SU-DHL-6 (cell line): ENCODE measurements around the gene HSPA4.
"Not testable (repeated sequence)": the region's sequence is repeated elsewhere in the genome, so short reads cannot be mapped to it uniquely, and the experiment has no call there.

ENCODE experiments used
- H2AFZ ChIP-seq: fragments of 200-600 bp; sonication (generic); 2 replicates; pipeline ENCODE4 v1.6.1; 2014; ENCODE audit warnings: low read depth, mild to moderate bottlenecking, moderate library complexity, mixed read lengths, antibody characterized with exemption, low read length; ENCODE audit not compliant: severe bottlenecking
- H3F3A ChIP-seq: fragments of 200-600 bp; shearing (Covaris generic); 2 replicates; pipeline ENCODE4 v1.6.0; 2016; ENCODE audit warnings: antibody characterized with exemption, mild to moderate bottlenecking; ENCODE audit not compliant: insufficient read depth
- H3K27ac ChIP-seq: fragments of 200-600 bp; sonication (generic); 2 replicates; pipeline ENCODE4 v1.5.1; 2016; ENCODE audit warnings: low read depth, mild to moderate bottlenecking, low read length, moderate library complexity, mixed read lengths
- H3K27me3 ChIP-seq: fragments of 200-600 bp; sonication (generic), shearing (Covaris generic); 2 replicates; pipeline ENCODE4 v1.6.0; 2014; ENCODE audit warnings: mild to moderate bottlenecking, low read length
- H3K36me3 ChIP-seq: fragments of 200-600 bp; sonication (generic); 2 replicates; pipeline ENCODE4 v1.6.1; 2014; ENCODE audit warnings: mild to moderate bottlenecking, low read length, mixed read lengths
- H3K4me2 ChIP-seq: fragments of 300-600, 200-600 bp; shearing (Covaris generic), sonication (generic); 2 replicates; pipeline ENCODE4 v1.6.0; 2014; ENCODE audit warnings: low read length, low read depth, mild to moderate bottlenecking; ENCODE audit not compliant: poor library complexity, severe bottlenecking
- H3K4me3 ChIP-seq: fragments of 200-600 bp; sonication (generic); 2 replicates; pipeline ENCODE4 v1.5.1; 2014; ENCODE audit warnings: antibody characterized with exemption, low read length, mild to moderate bottlenecking, mixed read lengths; ENCODE audit not compliant: insufficient read depth, poor library complexity, severe bottlenecking
- H3K79me2 ChIP-seq: fragments of 200-600 bp; sonication (generic); 2 replicates; pipeline ENCODE4 v1.6.1; 2014; ENCODE audit warnings: mild to moderate bottlenecking, low read length, moderate library complexity; ENCODE audit not compliant: insufficient read depth
- H3K9ac ChIP-seq: fragments of 200-600 bp; sonication (generic); 2 replicates; pipeline ENCODE4 v1.7.0; 2014; ENCODE audit warnings: mild to moderate bottlenecking, low read length
- H3K9me2 ChIP-seq: fragments of 200-600 bp; sonication (generic); replicated peaks from 2 replicates; pipeline ENCODE4 v1.6.1; 2014; ENCODE audit warnings: low read length; ENCODE audit not compliant: insufficient read depth
- H3K9me3 ChIP-seq: fragments of 200-600 bp; sonication (generic); 2 replicates; pipeline ENCODE4 v1.6.1; 2014; ENCODE audit warnings: low read length, mixed read lengths; ENCODE audit not compliant: insufficient read depth
- H4K20me1 ChIP-seq: fragments of 200-600 bp; sonication (generic); 2 replicates; pipeline ENCODE4 v1.6.1; 2014; ENCODE audit warnings: low read depth, mild to moderate bottlenecking, antibody characterized with exemption, low read length, moderate library complexity, mixed read lengths
- CTCF ChIP-seq: fragments of 200-600 bp; sonication (generic); IDR thresholded peaks from one replicate; pipeline ENCODE4 v1.5.1; 2017; ENCODE audit warnings: antibody characterized with exemption, mild to moderate bottlenecking, low read length, moderate library complexity; ENCODE audit not compliant: insufficient read depth, poor library complexity, severe bottlenecking
- EZH2phosphoT487 ChIP-seq: fragments of 200-600 bp; sonication (generic), shearing (Covaris generic); conservative IDR thresholded peaks from 2 replicates; pipeline ENCODE4 v1.6.1; 2018; ENCODE audit warnings: mild to moderate bottlenecking, antibody characterized with exemption, low read length, moderate library complexity, mixed read lengths

The HSPA4 gene

GRCh38 chr5:133032852-133033742 is 18.7 kb upstream of the HSPA4 start:
- Histone ChIP-seq H3K4me2 (peak overlapping the region; percentile 52), H3F3A (no peaks in the 10 kb centered on the region), H4K20me1 (no peaks in the 10 kb centered on the region), H3K9ac (peak overlapping the region; percentile 32), H3K27me3 (no peaks in the 10 kb centered on the region), H3K27ac (peak overlapping the region; percentile 62), H2AFZ (peak overlapping the region; percentile 93), H3K36me3 (no peaks in the 10 kb centered on the region), H3K9me3 (no peaks in the 10 kb centered on the region), H3K79me2 (no peaks in the 10 kb centered on the region), H3K9me2 (no peaks in the 10 kb centered on the region), H3K4me3 (no peak overlapping the region)
- TF ChIP-seq EZH2phosphoT487 (no peak), CTCF (no peak)

- H3K9me3 ChIP-seq, result no peaks in the 10 kb centered on the region
- no peaks in the 10 kb centered on the region for H3K27me3 ChIP-seq
- H3K9ac ChIP-seq, result no peak overlapping the region
- no peaks in the 10 kb centered on the region for H3K36me3 ChIP-seq
- no peak overlapping the region for H3K27ac ChIP-seq
- H3F3A ChIP-seq, result no peaks in the 10 kb centered on the region
- H3K4me2 ChIP-seq, result no peak overlapping the region
- H2AFZ ChIP-seq, result no peak overlapping the region
- no peaks in the 10 kb centered on the region for H4K20me1 ChIP-seq
- no peaks in the 10 kb centered on the region for H3K9me2 ChIP-seq
- no peak overlapping the region for H3K4me3 ChIP-seq
- H3K79me2 ChIP-seq, result no peaks in the 10 kb centered on the region
- TF ChIP-seq EZH2phosphoT487 (no peak), CTCF (no peak)
These were observed 17.7 kb upstream of the HSPA4 start for GRCh38 chr5:133034064-133034463.

GRCh38 chr5:133035224-133035623 is 16.6 kb upstream of the HSPA4 start:
- H3K27ac ChIP-seq, result no peak overlapping the region

GRCh38 chr5:133036677-133037076 is 15.1 kb upstream of the HSPA4 start:
- not testable (repeated sequence) for H3K27me3 ChIP-seq, H3K36me3 ChIP-seq, H3K9ac ChIP-seq, H3K9me2 ChIP-seq, H4K20me1 ChIP-seq, H3K79me2 ChIP-seq, H3K4me3 ChIP-seq, H3K27ac ChIP-seq, H3F3A ChIP-seq, H2AFZ ChIP-seq, H3K9me3 ChIP-seq, H3K4me2 ChIP-seq

More at GRCh38 chr5:133035224-133035623, 16.6 kb upstream of the HSPA4 start:
- no peaks in the 10 kb centered on the region for H3K79me2 ChIP-seq
- TF ChIP-seq EZH2phosphoT487, result no peak
- TF ChIP-seq CTCF, result no peak
- H3K9me2 ChIP-seq, result no peaks in the 10 kb centered on the region
- H3K4me2 ChIP-seq, result no peak overlapping the region
- H3K9ac ChIP-seq, result no peak overlapping the region
- H2AFZ ChIP-seq, result no peak overlapping the region
- no peaks in the 10 kb centered on the region for H3K36me3 ChIP-seq
- H3F3A ChIP-seq, result no peaks in the 10 kb centered on the region
- H3K4me3 ChIP-seq, result no peak overlapping the region
- H3K9me3 ChIP-seq, result no peaks in the 10 kb centered on the region
- H4K20me1 ChIP-seq, result no peaks in the 10 kb centered on the region
- H3K27me3 ChIP-seq, result no peaks in the 10 kb centered on the region
